ENCODE data around the gene RICTOR. TPM values are rescaled to one million over a fixed set of nuclear protein-coding genes. Genes with fewer than 3 reads are reported as not detected.
"Not testable (repeated sequence)": the region's sequence is repeated elsewhere in the genome, so short reads cannot be mapped to it uniquely, and the experiment has no call there.

The RICTOR gene
- total RNA-seq, 1 donor from 2014 or later = 87.3 TPM

DNA sequence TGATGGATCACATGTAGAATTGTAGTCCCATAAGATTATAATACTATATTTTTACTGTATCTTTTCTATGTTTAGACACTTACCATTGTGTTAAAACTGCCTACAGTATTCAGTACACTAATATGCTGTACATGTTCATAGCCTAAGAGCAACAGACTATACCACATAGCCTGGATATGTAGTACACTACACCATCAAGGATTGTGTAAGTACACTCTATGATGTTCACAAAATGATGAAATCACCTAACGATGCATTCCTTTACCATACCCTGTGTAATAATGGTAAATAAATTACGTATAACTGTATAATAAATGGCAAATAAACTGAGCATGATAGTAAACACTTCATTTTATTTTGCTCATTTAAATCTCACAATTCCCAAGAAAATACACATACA, 60.3 kb downstream of the RICTOR start:
- DNase-seq = no peak

DNA sequence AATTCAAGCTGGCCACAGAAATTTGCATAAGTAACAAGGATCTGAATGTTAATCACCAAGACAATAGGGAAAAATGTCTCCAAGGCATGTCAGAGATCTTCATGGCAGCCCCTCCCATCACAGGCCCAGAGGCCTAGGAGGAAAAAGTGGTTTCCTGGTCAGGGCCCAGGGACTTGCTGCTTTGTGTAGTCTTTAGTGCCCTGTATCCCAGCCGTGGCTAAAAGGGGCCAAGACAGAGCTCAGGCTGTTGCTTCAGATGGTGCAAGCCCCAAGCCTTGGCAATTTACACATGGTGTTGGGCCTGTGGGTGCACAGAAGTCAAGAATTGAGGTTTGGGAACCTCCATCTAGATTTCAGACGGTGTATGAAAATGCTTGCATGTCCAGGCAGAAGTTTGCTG, 63.2 kb downstream of the RICTOR start:
- DNase-seq = not testable (repeated sequence)

DNA sequence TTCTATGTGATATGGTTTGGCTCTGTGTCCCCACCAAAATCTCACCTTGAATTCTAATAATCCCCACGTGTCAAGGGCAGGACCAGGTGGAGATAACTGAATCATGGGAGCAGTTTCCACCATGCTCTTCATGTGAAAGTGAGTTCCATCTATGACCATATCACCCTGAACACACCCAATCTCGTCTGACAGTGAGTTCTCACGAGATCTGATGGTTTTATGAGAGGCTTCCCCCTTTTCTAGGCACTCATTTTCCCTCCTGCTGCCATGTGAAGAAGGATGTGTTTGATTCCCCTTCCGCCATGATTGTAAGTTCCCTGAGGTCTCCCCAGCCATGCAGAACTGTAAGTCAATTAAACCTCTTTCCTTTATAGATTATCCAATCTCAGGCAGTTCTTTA, 64.2 kb downstream of the RICTOR start:
- no peak for DNase-seq

DNA sequence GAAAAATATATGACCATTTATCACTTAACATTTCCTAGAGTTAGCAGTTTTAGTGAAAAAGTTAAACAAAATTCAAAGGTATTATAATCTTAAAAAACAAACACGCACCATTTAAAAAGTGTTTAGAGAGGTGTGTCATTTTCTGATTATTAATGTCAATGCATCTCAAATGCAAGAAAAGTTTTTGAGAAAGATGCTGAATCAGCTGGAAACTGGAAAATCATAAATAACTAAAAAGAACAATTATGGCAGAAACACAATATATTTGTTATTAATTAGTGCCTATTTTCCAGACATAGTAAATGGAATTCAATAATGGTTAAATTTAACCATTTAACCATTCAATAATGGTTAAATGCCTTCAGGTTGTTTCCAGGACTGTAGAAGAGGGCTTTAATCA, 64.9 kb downstream of the RICTOR start:
- no peak for DNase-seq

DNA sequence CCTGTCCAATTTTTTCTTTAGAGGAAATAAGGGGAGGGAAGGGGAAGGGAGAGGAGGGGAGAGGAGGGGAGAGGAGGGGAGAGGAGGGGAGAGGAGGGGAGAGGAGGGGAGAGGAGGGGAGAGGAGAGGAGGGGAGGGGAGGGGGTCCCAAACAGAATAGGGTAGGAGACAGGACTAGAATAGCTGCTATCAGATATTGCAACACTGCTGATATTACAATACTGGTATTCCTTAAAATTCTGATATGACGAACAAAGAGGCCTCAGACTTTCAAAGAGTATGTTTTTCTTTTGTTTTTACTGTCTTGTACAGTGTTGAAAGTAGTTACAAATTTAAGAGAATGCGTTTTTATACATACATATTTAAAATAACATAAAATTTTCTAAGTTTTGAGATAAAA, 67.5 kb downstream of the RICTOR start:
- no peak for DNase-seq

DNA sequence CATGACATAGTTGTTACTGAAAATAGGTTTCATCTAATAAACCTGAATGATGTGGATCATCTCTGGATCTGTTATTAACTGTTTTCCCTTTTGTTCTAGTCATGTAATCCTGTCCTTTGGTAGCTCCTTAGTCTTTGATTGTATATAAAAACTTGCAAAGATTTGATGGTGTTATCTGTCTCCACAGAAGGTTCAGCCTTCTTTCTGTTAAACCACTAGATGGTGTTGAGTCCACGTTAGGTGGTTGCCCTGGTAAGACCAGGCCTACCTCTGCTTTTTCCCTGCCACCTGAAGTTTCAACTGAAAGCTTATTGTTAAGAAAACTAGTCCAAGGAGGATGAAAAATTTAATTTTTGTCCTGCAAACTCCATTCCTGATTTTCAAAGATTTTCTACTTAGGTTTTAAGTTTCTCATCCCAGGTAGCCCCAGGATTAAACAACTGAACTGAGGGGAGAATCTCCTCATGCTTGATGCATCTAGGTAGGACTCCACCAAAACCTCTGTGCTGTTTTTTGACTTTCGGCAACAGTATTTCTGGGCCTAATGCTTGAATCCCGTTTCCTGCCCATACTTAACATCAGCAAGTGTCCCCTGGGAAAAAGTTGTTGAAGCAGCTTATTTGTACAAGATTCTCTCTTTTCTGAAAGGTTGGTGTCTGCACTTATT, 68.5 kb downstream of the RICTOR start:
- no peak for DNase-seq

DNA sequence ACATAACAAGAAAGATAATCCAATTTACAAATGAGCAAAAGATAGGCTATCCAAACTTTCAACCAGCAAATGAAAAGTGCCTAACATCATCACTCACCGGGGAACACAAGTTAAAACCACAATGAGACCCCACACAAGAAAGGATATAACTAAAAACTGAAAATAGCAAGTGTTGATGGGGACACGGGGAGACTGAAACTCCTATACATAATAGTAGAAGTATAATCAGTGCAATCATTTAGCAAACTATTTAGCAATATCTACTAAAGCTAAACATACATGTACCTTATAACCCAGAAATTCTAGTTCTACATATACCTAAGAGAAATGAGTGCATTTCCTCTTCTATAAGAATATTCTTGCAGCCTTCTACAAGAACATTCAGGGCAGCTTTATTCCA, 72.5 kb downstream of the RICTOR start:
- no peak for DNase-seq

DNA sequence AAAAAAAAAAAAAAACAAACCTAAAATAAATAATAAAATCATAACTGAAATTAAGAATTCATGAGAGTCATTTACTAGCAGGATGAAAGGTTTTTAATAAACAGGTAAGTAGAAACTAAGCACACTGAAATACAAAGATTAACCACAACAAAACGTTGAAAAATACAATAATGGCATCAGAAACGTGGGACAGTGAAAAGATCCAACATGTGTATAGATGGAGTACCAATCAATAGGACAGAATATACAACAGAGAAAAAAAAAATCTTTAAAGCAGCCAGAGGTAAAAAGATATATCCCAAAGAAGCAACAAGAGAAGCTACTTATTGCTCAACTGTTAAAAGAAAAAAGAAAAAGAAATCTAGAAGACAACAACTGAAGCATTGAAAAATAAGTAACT, 75.2 kb downstream of the RICTOR start:
- no peak for DNase-seq

DNA sequence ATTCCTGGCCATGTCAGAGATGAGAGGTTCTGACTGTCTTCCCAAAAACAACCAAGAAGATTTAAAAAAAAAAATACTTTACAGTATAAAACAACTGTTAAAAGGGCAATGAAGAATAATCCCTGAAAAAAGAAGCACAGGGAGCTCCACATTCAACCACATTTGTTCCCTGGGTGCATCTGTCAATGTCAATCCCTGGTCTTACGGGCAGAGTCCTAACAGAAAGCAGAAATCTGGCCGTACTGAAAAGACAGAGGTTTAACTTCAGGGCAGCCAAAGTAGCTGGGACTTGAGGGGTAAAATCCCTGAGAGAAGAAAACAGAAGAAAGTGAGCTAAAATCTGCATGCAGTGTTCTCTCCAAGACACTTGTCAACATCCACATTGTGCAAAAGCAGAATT, 76.6 kb downstream of the RICTOR start:
- DNase-seq = no peak

DNA sequence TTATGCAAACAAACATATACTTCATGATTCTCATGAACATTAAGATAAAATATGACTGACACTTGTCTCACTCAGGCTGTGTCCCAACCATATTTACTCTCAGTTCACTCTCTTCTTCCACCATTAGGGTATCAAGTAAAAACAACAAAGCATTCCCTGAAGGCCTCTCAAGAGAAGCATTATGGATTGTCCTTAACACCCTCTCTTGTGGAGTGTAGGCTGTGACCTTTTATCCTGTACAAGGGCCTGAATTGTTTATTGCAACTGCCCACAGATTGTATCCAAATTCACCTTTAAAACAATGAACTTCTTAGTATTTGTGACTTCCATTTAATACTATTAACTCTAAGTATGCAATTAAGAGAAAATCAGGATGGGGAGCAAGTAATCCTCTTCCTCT, 78.1 kb downstream of the RICTOR start:
- no peak for DNase-seq

DNA sequence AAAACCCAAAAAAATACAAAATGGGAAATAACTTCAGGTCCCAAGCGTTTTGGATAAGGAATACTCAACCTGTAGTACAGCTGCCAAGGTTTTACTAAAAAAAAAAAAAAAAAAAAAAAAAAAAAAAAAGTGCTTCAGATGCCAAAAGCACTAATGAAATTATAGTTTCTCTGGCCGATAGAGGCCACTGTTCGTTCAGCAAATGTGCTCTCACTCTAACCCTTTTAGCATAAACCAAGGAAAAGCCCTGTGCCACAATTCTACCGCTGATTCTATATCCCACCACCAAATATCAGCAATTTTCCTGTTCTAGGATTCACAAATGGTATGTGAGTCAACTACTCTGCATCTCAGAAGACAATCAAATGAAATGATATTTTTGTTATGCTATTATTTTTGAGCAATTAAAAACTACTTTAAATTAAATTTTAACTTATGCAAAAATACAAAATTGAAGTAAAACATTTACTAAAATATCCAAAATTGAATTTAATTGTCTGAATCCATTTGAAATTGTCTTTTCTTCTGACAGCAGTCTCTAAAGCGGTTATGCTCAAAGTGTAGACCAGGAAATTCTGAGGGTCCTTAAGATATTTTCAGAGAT, 79.8 kb downstream of the RICTOR start:
- no peak for DNase-seq

DNA sequence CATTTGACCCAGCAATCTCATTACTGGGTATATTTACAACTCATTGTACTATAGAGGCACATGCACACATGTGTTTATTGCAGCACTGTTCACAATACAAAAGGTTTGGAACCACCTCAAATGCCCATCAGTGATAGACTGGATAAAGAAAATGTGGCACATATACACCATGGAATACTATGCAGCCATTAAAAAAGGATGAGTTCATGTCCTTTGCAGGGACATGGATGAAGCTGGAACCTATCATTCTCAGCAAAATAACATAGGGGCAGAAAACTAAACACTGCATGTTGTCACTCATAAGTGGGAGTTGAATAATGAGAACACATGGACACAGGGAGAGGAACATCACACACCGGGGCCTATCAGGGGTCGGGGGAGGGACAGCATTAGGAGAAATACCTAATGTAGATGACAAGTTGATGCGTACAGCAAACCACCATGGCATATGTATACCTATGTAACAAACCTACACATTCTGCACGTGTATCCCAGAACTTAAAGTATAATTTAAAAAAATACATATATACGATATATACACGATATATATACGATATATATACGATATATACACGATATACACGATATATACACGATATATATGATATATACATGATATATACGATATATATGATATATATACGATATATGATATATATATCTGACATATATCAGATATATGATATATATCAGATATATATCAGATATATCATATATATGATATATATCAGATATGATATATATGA, 84.1 kb downstream of the RICTOR start:
- not testable (repeated sequence) for DNase-seq

DNA sequence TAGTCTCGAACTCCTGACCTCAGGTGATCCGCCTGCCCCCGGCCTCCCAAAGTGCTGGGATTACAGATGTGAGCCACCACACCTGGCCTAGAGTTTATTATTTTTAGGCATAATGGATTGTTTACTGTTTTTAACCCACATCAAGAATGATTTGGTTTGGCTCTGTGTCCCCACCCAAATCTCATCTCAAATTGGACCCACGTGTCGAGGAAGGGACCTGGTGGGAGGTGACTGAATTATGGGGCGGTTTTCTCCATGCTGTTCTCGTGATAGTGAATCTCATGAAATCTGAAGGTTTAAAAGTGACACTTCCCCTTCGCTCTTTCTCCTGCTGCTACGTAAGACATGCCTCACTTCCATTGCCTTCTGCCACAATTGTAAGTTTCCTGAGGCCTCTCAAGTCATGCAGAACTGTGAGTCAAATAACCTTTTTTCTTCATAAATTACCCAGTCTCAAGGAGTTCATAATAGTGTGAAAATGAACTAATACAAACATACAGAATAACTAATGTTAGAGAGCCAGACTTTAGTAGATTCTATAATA, 88.2 kb downstream of the RICTOR start:
- DNase-seq = no peak

DNA sequence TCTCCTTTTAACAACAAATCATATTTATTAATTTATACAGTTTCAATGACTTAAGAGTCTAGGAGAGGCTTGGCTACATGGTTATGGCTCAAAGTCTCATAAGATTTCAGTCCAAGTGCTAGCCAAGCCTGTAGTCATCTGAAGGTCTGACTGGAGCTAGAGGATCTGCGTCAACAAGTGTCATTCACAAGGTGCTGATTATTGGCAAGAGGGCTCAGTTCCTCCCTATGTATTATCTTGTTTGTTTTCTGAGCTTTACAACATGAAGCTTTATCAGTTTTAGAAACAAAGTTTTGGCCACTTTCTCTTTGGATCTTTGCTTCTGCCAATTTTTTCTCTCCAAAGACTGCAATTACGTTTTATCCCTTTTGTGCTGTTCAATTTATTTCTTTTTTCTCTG, 94.7 kb downstream of the RICTOR start:
- DNase-seq = no peak

DNA sequence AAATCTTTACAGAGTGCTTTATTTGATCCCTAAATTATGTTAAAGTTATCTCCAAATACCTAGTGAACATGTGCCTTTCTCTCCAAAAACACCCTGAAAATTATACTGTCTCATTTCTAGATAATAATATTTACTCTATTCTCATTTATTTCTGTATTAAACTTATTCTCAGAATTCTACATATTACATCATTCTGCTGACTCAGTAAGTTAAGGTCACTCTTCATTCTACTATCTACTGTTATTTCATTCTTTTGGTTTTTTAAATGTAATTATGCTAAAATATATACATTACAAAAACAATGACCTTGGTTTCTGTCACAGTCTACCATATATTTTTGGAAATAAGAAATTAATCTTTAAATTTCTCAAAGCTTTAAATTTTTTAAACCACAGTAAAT, 96.2 kb downstream of the RICTOR start:
- no peak for DNase-seq

DNA sequence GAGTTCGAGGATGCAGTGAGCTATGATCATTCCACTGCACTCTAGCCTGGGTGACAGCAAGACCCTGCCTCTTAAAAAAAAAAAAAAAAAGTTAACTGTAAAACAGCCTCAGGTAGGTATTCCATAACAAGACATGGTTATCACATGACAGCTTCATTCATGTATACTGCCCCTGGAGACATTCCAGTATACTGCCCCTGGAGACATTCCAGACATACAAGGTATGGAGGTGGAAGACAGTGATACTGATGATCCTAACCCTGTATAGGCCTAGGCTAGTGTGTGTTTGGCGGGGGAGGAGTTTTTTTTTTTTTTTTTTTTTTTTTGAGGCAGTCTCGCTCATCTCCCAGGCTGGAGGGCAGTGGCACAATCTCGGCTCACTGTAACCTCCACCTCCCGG, 105.5 kb downstream of the RICTOR start:
- no peak for DNase-seq

DNA sequence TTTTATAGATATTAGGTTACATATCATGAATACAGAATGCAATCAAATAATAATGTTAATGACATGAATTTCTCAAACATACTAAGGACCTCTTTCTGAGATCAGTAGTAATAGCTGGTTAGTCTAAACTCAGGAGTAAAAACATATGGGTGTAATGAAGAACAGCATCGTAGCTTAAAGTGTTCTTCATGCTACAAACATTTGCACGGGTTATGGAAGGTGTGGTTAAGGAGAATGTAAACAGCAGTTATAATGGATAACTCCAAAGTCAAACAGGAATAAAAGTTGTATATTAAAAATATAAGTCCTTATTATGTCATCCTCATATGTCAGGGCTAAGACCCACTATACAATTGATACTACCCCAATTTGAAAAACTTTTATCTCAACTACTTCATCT, 112.5 kb downstream of the RICTOR start:
- DNase-seq = no peak

DNA sequence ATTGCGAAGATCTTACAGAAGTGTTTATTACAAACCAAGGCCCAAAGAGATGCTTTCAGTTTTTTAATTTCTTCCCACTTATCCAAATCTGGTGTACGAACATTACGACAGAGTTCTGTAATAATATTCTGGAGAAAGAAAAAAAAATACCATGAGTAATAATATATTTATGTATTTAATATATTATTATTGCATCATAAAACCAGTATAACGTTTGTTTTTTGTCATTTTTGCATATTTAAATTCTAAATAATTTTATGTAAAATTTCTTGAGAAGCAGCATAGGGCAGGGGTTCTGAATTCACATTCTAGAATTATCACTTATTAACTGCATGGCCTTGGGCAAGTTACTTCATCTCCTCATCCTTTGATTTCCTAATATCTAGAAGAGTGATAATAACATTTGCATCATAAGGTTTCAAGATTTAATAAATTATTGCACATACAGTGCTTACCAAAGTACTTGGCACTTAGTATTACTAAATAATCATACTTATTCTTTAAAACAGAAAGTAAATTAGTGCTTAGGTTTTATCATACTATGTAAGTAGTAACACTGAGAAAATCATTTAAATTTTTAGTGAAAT, 120.7 kb downstream of the RICTOR start:
- no peak for DNase-seq

DNA sequence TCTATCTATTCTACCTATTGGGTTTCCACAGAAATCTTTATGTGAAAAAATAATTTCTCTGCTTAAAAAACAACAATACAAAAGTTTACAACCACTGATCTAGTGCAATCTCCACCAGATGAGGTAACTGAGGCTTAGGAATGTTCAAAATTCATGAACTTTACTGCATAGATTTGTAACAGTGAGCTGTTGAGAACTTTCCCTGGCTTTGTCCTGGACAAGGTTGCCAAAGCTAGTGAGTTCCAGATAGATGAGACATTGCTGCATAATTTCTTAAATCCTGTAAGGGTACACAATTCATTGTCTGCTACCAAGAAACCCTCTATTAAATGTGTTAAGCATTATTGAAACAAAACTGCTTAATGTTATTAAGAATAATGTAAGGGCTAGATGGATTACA, 125.7 kb downstream of the RICTOR start:
- DNase-seq = no peak

DNA sequence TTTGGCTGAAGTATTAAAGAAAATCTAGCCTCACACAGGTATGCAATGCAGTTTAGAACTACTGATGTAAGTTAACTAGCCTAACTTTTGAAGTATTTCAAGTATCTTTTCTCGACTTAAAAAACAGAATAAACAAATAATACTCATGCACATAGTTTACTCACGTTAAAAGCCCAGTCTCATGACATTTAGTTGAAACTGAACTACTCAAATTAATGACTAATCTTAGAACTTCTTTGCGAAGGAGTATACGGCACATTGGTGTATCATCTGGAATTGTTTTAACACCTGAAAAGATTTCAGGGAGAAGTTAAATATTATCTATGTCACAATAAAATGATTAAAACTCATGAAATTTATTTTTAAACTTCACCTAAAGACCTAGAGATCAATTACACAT, 129.9 kb downstream of the RICTOR start:
- DNase-seq = no peak

DNA sequence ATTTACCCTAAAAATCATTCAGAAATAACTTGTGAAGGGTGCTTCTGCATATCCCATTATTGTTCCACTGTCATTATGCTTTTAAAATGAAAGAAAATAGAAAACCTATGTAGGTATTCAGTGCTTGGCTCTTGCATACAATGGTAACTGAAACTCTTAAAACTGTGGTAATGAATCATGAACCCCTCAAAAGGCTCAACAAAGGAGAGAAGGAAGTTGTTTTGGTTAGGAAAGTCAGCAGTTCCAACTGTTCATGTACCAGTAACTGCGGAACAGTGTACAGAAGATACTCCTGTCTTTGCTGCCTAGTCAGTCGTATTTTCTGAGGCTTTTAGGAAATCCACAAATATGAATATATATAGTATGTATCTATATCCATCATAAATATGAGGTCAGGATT, 132.3 kb downstream of the RICTOR start:
- DNase-seq = no peak

DNA sequence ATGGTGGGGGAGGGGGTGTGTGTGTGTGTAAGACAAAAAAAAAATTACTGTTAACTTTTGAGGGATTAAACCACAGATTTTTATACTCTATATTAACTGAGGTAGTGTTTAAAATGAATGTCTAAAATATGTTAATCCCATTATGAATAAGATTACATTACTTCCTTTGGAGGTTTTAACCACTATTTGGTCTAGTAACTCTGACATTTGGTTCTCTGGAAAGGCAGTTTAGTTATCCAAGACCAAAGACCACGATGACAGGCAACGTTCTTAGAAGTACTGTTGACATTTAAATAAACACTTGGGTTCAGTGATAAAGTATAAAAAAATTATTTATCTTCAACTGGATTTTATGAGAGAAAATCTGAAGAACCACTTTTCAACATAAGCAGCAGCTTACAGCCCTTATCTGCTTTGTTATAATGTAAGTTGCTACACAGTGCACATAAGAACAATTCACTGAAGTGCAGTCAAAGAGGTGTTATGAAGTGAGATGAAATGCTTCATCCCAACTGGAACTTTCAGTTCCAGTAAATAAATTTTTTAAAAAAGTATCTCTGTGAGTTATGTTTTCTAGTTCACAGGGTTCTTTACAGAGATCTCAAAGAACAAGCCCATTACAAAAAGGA, 133.9 kb downstream of the RICTOR start:
- DNase-seq = no peak

DNA sequence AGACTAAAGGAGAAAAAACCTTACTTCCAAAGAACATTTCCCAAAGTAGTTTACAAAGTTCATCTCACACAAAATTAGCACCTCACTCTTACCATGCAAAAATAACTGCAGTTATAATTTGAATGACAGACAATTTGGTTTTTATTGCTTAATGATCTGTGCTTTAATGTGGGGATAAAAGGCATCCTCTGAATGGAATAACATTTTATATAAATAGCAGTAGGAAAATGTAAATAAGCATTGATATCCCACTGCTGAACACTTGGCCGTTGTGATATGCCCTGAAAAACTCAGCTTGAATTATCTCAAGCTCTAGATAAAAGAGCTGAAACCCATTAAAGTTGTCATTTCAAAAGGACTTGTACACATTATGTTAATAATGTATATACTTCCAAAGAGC, 135.2 kb downstream of the RICTOR start:
- DNase-seq = no peak

Measured in occipital lobe (tissue), 2 donors.